HepG2 (cell line): ENCODE measurements around the gene TAS2R1.

Source experiments
- CHD4 ChIP-seq: fragments of 200-600 bp; sonication (generic); IDR thresholded peaks from 2 replicates; pipeline ENCODE4 v1.7.0; 2017; ENCODE audit warnings: mild to moderate bottlenecking, low read length, borderline replicate concordance
- CTCF ChIP-seq: sonication (generic); formaldehyde crosslinking; IDR thresholded peaks from 2 replicates; pipeline ENCODE4 v1.5.0; 2020; ENCODE audit warnings: mild to moderate bottlenecking, missing genetic modification reagents, moderate library complexity
- IRX3 ChIP-seq: sonication (generic); formaldehyde crosslinking; IDR thresholded peaks from 2 replicates; pipeline ENCODE4 v1.8.1; 2023; ENCODE audit warnings: mild to moderate bottlenecking, low read depth, missing genetic modification reagents, borderline replicate concordance
- MXI1 ChIP-seq: IDR thresholded peaks from 3 replicates; pipeline ENCODE4 v1.6.1; 2012; ENCODE audit warnings: low read depth, low read length, inconsistent platforms, borderline replicate concordance
- MYC ChIP-seq: sonication (generic); formaldehyde crosslinking; IDR thresholded peaks from 2 replicates; pipeline ENCODE4 v1.9.0; 2021; ENCODE audit warnings: missing genetic modification reagents, borderline replicate concordance
- PBX3 ChIP-seq: sonication (generic); formaldehyde crosslinking; IDR thresholded peaks from 2 replicates; pipeline ENCODE4 v1.8.1; 2023; ENCODE audit warnings: missing genetic modification reagents, inconsistent platforms, borderline replicate concordance
- POLR2AphosphoS5 ChIP-seq: IDR thresholded peaks from 2 replicates; pipeline ENCODE4 v1.6.1; 2012; ENCODE audit warnings: low read depth, low read length
- RFX1 ChIP-seq: fragments of 450-650 bp; IDR thresholded peaks from 2 replicates; pipeline ENCODE4 v1.6.1; 2017
- TF ChIP-seq, protein P1 (sequence below), 2 experiments: IDR thresholded peaks; 2 replicates each; pipeline ENCODE4 v1.6.1; 2011 to 2012; ENCODE audit warnings: low read length in 2 of 2, borderline replicate concordance in 1 of 2, low read depth in 1 of 2, mild to moderate bottlenecking in 1 of 2, moderate library complexity in 1 of 2

GRCh38 chr5:9605041-9605838 is 24.9 kb downstream of the TAS2R1 start:
- TF ChIP-seq MYC (no peak), CTCF (no peak), POLR2AphosphoS5 (no peak), RFX1 (no peak), CHD4 (no peak), IRX3 (no peak), MXI1 (no peak), PBX3 (CRISPR knock-in tag) (no peak)
- TF ChIP-seq, protein P1, sequence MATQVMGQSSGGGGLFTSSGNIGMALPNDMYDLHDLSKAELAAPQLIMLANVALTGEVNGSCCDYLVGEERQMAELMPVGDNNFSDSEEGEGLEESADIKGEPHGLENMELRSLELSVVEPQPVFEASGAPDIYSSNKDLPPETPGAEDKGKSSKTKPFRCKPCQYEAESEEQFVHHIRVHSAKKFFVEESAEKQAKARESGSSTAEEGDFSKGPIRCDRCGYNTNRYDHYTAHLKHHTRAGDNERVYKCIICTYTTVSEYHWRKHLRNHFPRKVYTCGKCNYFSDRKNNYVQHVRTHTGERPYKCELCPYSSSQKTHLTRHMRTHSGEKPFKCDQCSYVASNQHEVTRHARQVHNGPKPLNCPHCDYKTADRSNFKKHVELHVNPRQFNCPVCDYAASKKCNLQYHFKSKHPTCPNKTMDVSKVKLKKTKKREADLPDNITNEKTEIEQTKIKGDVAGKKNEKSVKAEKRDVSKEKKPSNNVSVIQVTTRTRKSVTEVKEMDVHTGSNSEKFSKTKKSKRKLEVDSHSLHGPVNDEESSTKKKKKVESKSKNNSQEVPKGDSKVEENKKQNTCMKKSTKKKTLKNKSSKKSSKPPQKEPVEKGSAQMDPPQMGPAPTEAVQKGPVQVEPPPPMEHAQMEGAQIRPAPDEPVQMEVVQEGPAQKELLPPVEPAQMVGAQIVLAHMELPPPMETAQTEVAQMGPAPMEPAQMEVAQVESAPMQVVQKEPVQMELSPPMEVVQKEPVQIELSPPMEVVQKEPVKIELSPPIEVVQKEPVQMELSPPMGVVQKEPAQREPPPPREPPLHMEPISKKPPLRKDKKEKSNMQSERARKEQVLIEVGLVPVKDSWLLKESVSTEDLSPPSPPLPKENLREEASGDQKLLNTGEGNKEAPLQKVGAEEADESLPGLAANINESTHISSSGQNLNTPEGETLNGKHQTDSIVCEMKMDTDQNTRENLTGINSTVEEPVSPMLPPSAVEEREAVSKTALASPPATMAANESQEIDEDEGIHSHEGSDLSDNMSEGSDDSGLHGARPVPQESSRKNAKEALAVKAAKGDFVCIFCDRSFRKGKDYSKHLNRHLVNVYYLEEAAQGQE (IDR thresholded peaks at IDR 0.05; ENCODE audit: borderline replicate concordance in 1 of 2, low read depth in 1 of 2, low read length in 2 of 2): no peak
